CD4-positive, alpha-beta T cell treated with Interleukin-15 for 1 hour (primary cell): Measurements from ENCODE around the gene REL.
"Not testable (repeated sequence)": the region's sequence is repeated elsewhere in the genome, so short reads cannot be mapped to it uniquely, and the experiment has no call there.

Source experiments
- DNase-seq: peaks from one replicate; pipeline ENCODE4 v3.0.0-alpha.2; 2020

Gene REL

GRCh38 chr2:60868589-60869273 is 12.6 kb upstream of the REL start:
- no peak for DNase-seq

GRCh38 chr2:60872510-60872928 is 8.9 kb upstream of the REL start:
- DNase-seq: no peak

- DNase-seq: no peak
Measured at GRCh38 chr2:60873381-60873780, 8.0 kb upstream of the REL start.

DNA sequence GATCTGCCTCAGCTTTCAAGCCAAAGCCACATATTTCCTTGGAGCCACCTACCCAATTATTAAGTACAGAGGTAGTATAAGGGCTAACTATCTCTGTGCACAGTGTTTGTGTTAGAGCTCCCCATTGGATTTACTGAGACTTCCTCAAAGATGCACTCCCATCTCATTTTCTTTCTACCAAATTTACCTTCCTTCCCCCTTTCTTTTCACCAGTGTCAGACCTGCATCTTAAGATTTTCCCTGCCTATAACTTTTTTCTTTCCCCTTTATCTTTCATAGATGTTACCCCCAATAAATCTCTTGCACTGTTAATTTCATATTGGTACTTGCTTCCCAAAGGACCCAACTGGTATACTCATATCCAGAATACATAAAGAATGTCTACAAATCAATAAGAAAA is 5.9 kb upstream of the REL start:
- DNase-seq: no peak

GRCh38 chr2:60880643-60881046 is 729 bp upstream of the REL start:
- no peak for DNase-seq

DNA sequence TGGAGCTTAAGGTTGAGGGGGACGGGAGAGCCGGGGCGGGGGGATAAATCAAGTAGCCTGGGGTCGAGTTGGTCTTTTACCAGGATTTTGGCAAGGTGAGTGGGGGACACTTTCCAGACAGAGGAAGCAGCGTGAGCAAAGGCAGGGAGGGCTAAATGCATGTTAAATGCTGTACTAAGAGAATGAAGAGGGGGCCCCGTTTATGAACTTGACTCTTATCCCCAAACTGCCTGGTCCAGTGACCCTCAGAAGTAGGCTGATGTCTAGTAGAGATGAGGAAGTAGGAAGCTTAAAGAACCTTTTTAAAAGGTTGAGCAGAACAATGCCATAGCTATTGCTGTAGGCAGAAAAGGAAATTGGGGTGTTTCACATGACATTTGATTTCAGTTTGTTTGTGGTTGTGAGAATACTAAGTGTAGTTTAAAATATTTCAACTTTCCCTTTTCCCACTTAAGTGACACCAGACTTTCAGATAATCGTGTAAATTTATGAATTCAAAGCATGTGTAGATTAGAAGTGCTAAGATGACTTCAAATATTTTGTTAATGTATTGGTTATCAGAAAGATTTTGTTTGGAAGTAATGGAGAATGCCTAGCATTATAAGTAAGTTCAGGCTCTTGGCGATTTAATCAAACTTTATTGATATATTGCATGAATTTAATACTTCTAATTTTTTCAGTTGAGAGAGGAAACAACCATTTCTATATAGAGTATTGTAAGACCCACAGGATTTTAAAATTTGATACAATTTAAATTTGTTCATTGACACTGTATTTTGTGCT is 1.8 kb downstream of the REL start:
- DNase-seq: peak; percentile 62

DNA sequence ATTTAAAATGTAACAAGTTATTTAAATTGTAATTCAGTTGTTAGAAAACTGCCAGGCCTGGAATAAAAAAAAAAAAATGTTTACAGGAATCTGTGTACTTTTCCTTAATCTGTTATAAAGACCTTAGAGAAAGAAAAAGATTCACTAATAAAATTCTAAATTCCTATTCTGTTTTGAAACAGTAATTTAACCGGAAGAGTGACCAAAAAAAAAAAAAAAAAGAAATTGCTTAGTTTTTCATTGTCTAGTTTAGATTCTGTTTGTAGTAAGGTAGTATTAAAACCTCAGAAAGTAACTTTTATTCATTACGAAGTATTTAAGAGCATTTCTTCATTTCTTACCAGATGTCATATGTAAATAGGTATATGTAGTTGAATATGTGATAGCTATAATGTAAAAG is 2.5 kb downstream of the REL start:
- DNase-seq: no peak

GRCh38 chr2:60884800-60885199 is 3.4 kb downstream of the REL start:
- no peak for DNase-seq

DNA sequence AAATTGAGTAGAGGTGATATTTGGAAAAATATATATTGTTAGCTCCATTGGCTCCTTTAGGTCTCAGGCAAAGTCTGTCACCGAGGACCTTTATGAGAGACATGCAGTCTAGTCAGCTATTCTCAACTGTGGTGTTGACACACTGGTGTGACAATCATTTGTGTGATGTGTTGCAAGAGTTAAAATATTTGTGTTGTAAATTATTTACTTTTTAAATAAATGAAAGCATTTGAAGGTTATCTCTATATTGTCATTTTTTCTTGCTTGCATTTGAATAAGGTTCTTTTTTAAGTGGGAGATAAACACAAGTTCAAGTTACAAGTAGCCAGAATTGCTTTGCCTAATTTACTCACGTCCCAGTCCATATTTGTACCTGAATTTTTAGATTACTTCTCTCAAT is 4.3 kb downstream of the REL start:
- no peak for DNase-seq

DNA sequence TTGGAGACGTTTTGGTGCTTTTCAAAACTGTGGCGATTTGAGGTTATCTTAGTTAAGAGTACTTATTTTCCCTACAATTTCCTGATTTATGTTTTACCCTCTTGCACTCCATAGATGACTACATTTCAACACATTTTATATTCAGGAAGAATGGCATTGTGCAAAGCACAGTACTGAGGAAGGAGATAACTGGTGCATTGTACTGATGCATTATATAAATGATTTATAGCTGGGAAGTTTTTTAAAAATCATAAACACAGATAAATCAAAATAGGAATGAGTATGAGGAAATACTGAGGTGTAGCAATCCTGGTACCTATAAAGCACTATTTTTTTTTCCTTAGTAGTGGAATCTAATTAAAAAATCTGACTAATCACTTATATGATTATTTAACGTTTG is 5.6 kb downstream of the REL start:
- DNase-seq: no peak

GRCh38 chr2:60888853-60889252 is 7.5 kb downstream of the REL start:
- DNase-seq: no peak

GRCh38 chr2:60889581-60890392 is 8.4 kb downstream of the REL start:
- DNase-seq: not testable (repeated sequence)

DNA sequence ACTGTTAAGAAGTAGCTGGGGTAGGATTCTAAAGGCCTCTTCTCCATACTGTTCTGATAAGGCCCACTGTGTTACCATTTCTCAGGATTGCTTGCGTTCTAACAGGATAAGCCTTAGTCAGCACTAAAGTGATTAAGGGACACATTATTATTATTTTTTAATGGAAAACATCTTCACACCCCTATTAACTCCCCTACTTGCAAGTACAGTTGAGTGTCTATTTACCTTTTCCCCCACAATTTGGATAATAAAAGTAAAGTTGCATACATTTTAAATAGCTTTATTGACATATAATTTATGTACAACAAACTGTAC is 9.0 kb downstream of the REL start:
- DNase-seq: no peak

DNA sequence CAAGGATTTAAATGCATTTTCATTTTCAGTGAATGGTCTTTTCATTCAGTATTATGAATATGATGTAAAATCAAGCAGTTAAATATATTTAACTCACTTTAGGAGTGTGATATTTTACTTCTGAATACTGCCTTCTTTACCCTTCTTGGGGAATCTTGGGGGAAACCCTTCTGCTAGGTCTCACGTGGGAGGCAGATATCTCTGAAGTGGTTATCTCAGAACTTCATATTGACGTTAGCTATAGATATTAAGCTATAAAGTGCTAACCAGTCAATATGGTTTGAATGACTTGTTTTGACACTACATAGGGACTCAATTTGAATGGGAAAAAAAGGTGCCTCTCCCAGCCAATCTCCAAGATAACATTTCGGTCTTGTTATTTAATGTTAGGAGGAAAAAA is 9.8 kb downstream of the REL start:
- DNase-seq: no peak

DNA sequence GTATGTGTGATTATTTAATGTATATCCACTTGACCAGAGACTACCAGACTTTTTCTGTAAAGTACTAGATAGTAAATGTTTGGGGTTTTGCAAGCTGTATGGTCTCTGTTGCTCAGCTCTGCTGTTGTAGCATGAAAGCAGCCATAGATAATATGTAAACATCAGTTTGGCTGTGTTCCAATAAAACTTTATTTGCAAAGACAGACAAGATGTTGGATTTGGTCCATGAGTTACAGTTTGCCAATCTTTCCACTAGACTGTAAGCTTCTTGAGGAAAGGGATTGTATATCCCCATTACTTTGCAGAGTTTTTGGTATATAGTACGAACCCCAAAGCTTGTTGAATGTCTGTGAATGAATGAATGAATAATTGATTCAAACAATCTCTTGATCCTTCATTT is 17.2 kb downstream of the REL start:
- DNase-seq: no peak

DNA sequence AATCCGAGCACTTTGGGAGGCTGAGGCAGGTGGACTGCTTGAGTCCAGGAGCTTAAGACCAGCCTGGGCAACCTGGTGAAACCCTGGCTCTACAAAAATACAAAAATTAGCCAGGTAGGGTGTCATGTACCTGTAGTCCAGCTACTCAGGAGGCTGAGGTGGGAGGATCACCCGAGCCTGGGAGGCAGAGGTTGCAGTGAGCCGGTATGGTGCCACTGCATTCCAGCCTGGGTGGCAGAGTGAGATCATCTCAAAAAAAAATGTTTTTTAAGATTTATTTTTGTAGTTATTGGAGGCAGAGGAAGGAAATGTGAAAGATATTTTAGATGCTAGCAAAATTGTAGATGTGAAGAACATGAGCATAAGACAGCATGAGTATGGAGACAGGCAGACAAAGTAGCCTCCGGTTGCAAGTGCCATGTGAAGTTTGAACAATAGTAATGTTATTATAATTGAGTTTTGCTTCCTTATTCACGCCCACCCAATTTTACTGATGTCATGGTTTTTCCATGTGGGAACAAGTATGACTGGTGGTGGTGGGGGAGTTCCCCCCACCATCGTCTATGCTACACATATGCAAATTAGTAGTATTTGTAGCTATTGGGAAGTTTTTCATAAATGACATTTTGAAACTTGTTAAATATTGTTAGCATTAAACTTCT is 18.0 kb downstream of the REL start:
- DNase-seq: no peak

GRCh38 chr2:60899892-60900249 is 18.5 kb downstream of the REL start:
- no peak for DNase-seq

DNA sequence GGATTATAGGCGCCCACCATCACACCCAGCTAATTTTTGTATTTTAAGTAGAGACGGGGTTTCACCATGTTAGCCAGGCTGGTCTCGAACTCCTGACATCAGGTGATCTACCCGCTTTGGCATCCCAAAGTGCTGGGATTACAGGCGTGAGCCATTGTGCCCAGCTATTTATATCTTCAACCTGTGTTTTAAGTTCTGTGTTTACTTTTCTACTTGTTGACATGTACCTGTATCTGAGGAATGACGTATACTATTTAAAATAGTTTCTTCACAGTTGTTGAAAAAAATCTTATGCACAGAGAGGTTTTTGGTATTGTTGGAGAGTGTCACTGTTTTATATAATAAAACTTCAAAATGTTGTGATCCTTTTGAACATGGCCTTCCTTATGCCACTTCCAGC is 19.9 kb downstream of the REL start:
- DNase-seq: not testable (repeated sequence)

DNA sequence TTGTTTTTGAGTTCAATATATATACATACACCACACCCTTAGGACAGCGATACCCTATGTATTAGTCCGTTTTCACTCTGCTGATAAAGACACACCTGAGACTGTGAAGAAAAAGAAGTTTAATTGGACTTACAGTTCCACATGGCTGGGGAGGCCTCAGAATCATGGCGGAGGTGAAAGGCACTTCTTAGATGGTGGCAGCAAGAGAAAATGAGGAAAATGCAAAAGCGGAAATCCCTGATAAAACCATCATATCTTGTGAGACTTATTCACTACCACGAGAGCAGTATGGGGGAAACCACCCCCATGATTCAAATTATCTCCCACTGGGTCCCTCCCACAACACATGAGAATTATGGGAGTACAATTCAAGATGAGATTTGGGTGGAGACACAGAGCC is 24.5 kb downstream of the REL start:
- not testable (repeated sequence) for DNase-seq

GRCh38 chr2:60906395-60906794 is 25.0 kb downstream of the REL start:
- no peak for DNase-seq

DNA sequence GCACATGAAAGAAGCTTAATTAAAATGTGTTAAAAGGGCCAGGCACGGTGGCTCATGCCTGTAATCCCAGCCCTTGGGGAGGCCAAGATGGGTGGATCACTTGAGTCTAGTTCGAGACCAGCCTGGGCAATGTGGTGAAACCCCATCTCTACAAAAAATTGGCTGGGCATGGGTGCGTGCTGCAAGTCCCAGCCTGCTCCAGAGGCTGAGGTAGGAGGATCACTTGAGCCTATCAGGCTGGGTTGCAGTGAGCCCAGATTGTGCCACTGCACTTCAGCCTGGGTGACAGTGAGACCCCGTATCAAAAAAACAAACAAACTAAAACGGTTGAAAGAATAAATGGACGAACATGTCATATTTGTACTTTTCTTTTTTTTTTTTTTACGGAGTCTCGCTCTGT is 26.0 kb downstream of the REL start:
- DNase-seq: no peak

- no peak for DNase-seq
Measured at GRCh38 chr2:60925994-60926740, 44.8 kb downstream of the REL start.
